ENCODE data around the gene ULK4.
"Not testable (repeated sequence)": the region's sequence is repeated elsewhere in the genome, so short reads cannot be mapped to it uniquely, and the experiment has no call there.

The ULK4 gene

GRCh38 chr3:41853540-41854196 lies 108.2 kb downstream of the ULK4 start:
- no peak overlapping the region for H3K4me3 ChIP-seq (ENCODE audit: low read depth, low read length)
- TF ChIP-seq CTCF (IDR thresholded peaks at IDR 0.05; ENCODE audit: insufficient read depth, low read depth, low read length, missing control alignments): no peak
- peak; percentile 21 for DNase-seq (ENCODE audit: low read depth)

- no peak for TF ChIP-seq CTCF (IDR thresholded peaks at IDR 0.05; ENCODE audit: insufficient read depth, low read depth, low read length, missing control alignments)
- no peak overlapping the region for H3K4me3 ChIP-seq (ENCODE audit: low read depth, low read length)
- peak; percentile 26 for DNase-seq (ENCODE audit: low read depth)
These were observed 112.9 kb downstream of the ULK4 start for GRCh38 chr3:41848753-41849574.

GRCh38 chr3:41847679-41848078 lies 114.2 kb downstream of the ULK4 start:
- DNase-seq (ENCODE audit: low read depth): peak; percentile 35
- H3K4me3 ChIP-seq (ENCODE audit: low read depth, low read length): no peak overlapping the region
- no peak for TF ChIP-seq CTCF (IDR thresholded peaks at IDR 0.05; ENCODE audit: insufficient read depth, low read depth, low read length, missing control alignments)

- TF ChIP-seq CTCF (IDR thresholded peaks at IDR 0.05; ENCODE audit: insufficient read depth, low read depth, low read length, missing control alignments): no peak
- H3K4me3 ChIP-seq (ENCODE audit: low read depth, low read length): no peak overlapping the region
- peak; percentile 66 for DNase-seq (ENCODE audit: low read depth)
These were observed 115.1 kb downstream of the ULK4 start for GRCh38 chr3:41846850-41847249.

- TF ChIP-seq CTCF (IDR thresholded peaks at IDR 0.05; ENCODE audit: insufficient read depth, low read depth, low read length, missing control alignments): no peak
- no peak overlapping the region for H3K4me3 ChIP-seq (ENCODE audit: low read depth, low read length)
- no peak for DNase-seq (ENCODE audit: low read depth)
These were observed 116.1 kb downstream of the ULK4 start for GRCh38 chr3:41845826-41846225.

GRCh38 chr3:41844256-41844655 lies 117.6 kb downstream of the ULK4 start:
- not testable (repeated sequence) for DNase-seq (ENCODE audit: low read depth)

GRCh38 chr3:41840936-41841668 lies 120.8 kb downstream of the ULK4 start:
- H3K4me3 ChIP-seq (ENCODE audit: low read depth, low read length); DNase-seq (ENCODE audit: low read depth): not testable (repeated sequence)

More at GRCh38 chr3:41844256-41844655, 117.6 kb downstream of the ULK4 start:
- H3K4me3 ChIP-seq (ENCODE audit: low read depth, low read length): not testable (repeated sequence)
